Kidney epithelial cell (primary cell): ENCODE results near the gene FIS1. TPM values are rescaled to one million over a fixed set of nuclear protein-coding genes. Genes with fewer than 3 reads are reported as not detected.
A peak's percentile ranks its signal among the peaks of the same experiment; 100 is the strongest.
"Not testable (repeated sequence)": the region's sequence is repeated elsewhere in the genome, so short reads cannot be mapped to it uniquely, and the experiment has no call there.

Experiments used
- DNase-seq: peaks from one replicate; pipeline ENCODE4 v3.0.0-alpha.2; 2010; ENCODE audit warnings: low read depth
- H3K27me3 ChIP-seq: 2 replicates; pipeline ENCODE4 v1.6.0; 2011; ENCODE audit warnings: low read length; ENCODE audit not compliant: control insufficient read depth, insufficient read depth
- H3K36me3 ChIP-seq: 2 replicates; pipeline ENCODE4 v1.5.1; 2011; ENCODE audit warnings: low read length; ENCODE audit not compliant: control insufficient read depth, insufficient read depth
- H3K4me3 ChIP-seq: 2 replicates; pipeline ENCODE4 v1.5.1; 2011; ENCODE audit warnings: low read depth, mild to moderate bottlenecking, control low read depth, low read length
- total RNA-seq: library from RNA; depleted of rRNA; stranded (reverse); fragments of >200 nt; gene quantifications from 2 replicates; pipeline ENCODE4 v1.2.3, GENCODE V29; 2015
- TF ChIP-seq, protein P1 (sequence below): IDR thresholded peaks from 2 replicates; pipeline ENCODE4 v1.5.1; 2011; ENCODE audit warnings: mild to moderate bottlenecking, moderate library complexity, low read length, control low read depth, inconsistent platforms; ENCODE audit not compliant: insufficient read depth, poor library complexity, severe bottlenecking

Gene FIS1
- total RNA-seq, result 203 and 231 TPM in 2 replicates

DNA sequence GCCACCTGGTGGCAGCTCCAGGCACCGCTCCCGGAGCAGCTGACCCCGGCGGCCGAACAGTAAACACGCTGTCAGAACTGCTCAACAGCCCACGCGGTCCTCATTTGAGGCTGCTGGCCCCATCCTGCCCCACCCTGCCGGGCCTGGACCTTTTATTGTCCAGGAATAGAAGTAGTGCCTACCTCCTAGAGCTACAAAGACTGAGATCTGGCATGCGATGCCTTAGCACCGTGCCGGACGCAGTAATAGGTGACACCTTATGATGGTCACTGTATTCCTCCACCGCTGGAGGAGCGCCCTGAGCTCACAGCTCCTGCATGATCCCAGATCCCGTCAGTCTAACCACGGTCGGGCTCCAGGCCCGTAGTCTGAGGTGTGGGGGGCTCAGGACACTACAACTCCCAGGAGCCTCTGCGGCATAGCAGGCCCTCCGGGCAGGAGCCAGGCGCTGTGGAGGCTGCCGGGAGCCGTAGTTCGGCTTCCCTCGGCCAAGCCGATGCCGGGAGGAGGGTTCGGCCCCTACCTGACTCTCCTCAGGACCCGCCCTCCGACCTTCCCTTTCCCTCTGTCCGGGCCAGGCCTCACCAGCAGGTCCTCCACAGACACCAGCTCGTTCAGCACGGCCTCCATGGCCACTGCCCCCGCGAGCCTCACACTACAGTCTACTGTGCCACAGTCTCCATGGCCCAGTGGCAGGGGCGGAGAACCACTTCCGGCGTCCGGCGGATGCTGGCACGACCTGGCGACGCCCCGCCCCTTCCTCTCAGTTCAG, at the start of gene FIS1:
TSS of gene FIS1 (minus strand) at position 707 of the 772 bp plus-strand sequence. CDS start at position 630, 77 bp downstream.
- TF ChIP-seq, protein P1, sequence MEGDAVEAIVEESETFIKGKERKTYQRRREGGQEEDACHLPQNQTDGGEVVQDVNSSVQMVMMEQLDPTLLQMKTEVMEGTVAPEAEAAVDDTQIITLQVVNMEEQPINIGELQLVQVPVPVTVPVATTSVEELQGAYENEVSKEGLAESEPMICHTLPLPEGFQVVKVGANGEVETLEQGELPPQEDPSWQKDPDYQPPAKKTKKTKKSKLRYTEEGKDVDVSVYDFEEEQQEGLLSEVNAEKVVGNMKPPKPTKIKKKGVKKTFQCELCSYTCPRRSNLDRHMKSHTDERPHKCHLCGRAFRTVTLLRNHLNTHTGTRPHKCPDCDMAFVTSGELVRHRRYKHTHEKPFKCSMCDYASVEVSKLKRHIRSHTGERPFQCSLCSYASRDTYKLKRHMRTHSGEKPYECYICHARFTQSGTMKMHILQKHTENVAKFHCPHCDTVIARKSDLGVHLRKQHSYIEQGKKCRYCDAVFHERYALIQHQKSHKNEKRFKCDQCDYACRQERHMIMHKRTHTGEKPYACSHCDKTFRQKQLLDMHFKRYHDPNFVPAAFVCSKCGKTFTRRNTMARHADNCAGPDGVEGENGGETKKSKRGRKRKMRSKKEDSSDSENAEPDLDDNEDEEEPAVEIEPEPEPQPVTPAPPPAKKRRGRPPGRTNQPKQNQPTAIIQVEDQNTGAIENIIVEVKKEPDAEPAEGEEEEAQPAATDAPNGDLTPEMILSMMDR, result peak; percentile 91
- Histone ChIP-seq H3K4me3 (peak within 1 kb of the TSS; percentile 77), H3K36me3 (peaks cover 1% of the 10 kb centered on the region), H3K27me3 (no peaks in the 10 kb centered on the region)
- DNase-seq, result peak; percentile 57

DNA sequence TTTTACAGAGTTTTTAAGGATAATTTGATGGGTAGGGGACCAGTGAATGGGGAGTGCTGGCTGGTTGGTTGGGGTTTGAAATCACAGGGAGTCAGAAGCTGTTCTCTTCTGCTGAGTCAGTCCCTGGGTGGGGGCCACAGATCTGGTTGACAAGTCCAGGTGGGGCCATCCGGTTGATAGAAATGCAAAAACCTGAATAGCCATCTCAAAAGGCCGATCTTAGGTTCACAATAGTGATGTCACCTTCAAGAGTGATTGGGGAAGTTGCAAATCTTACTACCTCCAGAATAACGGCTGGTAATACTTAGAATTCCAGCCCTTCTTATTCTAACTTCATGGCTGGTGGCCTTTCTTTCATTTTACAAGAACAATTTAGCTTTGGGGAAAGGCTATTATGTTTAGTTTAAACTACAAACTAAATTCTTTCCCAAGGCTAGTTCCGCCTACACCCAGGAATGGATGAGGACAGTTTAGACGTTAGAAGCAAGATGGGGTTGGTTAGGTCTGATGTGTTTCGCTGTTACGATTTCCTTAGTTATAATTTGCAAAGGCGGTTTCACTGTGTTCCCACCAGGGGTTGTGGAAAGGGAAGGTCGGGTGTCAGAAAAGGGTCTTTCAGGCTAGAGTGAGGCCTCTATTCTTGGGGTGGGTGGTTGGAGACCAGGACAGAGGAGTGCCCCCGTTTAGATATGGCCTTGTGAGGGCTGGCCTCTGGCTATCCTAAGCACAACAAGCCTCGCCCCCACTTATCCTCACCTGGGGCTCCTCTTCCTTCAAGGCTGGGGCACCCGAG, 49.4 kb upstream of the FIS1 start:
- Histone ChIP-seq H3K36me3 (no peaks in the 10 kb centered on the region), H3K27me3 (peaks cover 20% of the 10 kb centered on the region), H3K4me3 (no peak overlapping the region)
- TF ChIP-seq, protein P1, result no peak
- DNase-seq, result no peak

DNA sequence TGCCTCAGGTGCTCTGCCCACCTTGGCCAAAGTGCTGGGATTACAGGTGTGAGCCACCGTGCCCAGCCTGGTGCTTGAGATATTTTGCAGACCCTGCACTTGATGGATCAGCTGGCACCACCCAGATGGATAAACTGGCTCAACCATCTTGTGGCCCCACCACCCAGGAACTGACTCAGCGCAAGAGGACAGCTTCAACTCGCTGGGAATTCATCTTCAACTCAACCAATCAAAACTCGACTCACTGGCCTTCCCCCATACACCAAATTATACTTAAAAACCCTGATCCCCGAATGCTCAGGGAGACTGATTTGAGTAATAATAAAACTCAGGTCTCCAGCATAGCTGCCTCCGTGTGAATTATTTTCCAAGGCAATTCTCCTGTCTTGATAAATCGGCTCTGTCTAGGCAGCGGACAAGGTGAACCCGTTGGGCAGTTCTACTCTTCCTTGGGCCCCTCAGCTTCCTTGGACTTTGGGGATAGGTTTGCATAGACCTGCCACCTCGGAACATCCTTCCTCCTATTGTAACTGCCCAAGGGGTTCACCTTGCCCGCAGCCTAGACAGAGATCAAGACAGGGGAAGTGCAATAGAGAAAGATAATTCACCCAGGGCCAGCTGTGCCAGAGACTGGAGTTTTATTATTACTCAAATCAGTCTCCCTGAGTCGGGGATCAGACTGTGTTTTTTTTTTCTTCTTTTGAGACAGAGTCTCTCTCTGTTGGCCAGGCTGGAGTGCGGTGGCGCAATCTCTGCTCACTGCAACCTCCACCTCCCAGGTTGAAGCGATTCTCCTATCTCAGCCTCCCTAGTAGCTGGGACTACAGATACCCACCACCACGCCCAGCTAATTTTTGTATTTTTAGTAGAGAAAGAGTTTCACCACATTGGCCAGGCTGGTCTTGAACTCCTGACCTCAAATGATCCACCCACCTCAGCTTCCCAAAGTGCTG, 48.5 kb upstream of the FIS1 start:
- H3K4me3 ChIP-seq, H3K36me3 ChIP-seq, DNase-seq: not testable (repeated sequence)
- peaks cover 15% of the 10 kb centered on the region for H3K27me3 ChIP-seq

DNA sequence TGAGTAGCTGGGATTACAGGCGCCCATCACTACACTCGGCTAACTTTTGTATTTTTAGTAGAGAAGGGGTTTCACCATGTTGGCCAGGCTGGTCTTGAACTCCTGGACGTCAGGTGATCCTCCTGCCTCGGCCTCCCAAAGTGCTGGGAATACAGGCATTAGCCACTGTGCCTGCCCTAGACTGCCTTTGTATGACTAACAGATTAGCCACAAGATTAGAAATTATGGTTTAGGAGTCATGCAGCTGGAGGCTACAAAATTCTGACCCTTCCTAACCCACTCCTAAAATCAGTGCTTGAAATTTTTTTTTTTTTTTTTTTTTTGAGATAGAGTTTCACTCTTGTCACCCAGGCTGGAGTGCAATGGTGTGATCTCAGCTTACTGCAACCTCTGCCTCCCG, 47.7 kb upstream of the FIS1 start:
- not testable (repeated sequence) for H3K4me3 ChIP-seq
- peaks cover 16% of the 10 kb centered on the region for H3K27me3 ChIP-seq

DNA sequence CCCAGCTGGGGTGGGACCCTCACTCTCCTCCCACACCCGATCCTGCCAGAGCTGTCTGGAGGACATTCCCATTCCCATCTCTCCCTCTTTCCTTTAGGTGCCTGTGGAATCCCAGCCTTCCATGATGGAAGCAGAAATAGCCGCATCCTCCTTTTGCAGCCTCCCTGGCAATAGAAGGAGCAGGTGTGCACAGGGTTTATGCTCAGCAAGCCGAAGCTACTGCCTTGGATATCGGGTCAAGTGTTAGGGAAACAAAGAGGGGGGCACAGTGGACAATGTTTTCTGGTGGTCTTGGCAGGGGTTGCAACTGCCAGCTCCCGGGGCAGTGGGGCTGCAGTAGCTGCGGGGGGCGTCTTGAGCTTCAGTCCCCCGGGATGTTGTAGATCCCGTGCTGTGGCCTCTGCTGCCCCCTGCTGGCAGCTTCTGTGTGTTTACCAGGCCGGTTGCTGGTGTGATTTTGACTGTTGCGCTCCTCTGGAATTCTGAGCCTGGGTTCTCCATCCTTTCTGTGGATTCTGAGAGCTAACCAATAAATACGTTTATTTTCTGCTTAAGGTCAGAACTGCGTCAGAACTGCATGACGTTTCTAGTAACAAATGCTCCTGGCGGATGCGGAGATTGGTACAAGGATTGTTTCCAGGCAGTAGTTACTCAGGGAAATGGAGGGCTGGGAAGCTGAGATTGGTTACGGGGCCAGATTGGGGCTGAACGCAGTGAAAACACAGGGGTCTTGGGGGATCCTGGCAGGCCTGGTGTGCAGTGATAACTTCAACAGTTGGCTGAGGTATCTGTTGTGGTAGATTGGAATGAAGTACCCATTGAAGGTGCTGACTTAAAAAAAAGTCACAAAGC, 45.5 kb upstream of the FIS1 start:
- TF ChIP-seq, protein P1, result peak; percentile 60
- H3K36me3 ChIP-seq, H3K4me3 ChIP-seq, DNase-seq: not testable (repeated sequence)
- peaks cover 16% of the 10 kb centered on the region for H3K27me3 ChIP-seq

More for the DNA sequence above, 47.7 kb upstream of the FIS1 start:
- not testable (repeated sequence) for H3K36me3 ChIP-seq, DNase-seq

DNA sequence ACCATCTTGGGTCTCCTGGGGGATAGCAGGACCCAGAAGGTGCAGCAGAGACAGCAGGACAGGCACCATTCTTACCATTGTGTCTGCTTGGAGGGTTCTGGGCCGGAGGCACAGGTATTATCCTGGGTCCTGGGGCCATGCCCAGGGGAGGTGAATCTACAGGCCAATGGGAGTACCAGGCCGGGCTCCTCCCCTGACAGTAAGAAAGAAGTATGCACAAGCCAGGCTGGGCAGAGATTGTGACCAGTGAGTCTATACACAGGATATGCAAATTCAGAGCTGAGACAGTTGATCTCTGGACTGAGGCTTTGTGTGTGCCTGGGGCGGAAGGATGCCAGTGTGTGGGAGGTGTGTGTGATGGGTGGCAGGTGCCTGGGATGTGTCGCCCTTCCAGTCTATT, 44.8 kb upstream of the FIS1 start:
- not testable (repeated sequence) for H3K36me3 ChIP-seq, H3K4me3 ChIP-seq, DNase-seq
- H3K27me3 ChIP-seq, result peaks cover 15% of the 10 kb centered on the region
